IMR-90 (cell line): ENCODE measurements around the gene ADAMTSL5. TPM values are rescaled to one million over a fixed set of nuclear protein-coding genes. Genes with fewer than 3 reads are reported as not detected.

Experiments
- ATAC-seq: fragments of 200-7000 bp; cut with Tn5 transposase; 2 replicates; pipeline ENCODE4 v1.9.1; 2020; ENCODE audit warnings: low read depth, mild to moderate bottlenecking, moderate library complexity
- BruUV-seq: library from RNA; stranded (reverse); fragments of 400-500 nt; replicated peaks from 2 replicates; lab custom pipeline; 2021; lab: Mats Ljungman, UMichigan
- CTCF ChIA-PET: fragments of 300-600 bp; formaldehyde crosslinking; extraction: SDS; loops from one replicate; lab custom pipeline; 2021; ENCODE audit warnings: antibody characterized with exemption; lab: Yijun Ruan, JAX
- POLR2A ChIA-PET: fragments of 300-600 bp; sonication (Branson Sonifier 250); formaldehyde crosslinking; loops from one replicate; lab custom pipeline; 2022; ENCODE audit warnings: antibody characterized with exemption; ENCODE audit not compliant: unreplicated experiment; lab: Charles Lee
- DNase-seq: peaks from one replicate; pipeline ENCODE4 v3.0.0; 2013
- H2AFZ ChIP-seq: replicated peaks from 2 replicates; pipeline ENCODE3; 2013; ENCODE audit warnings: low read length, mild to moderate bottlenecking; ENCODE audit not compliant: poor library complexity
- H2AK5ac ChIP-seq: 2 replicates; pipeline ENCODE4 v1.6.1; 2013; ENCODE audit warnings: low read depth, low read length, inconsistent platforms
- H2AK9ac ChIP-seq: replicated peaks from 2 replicates; pipeline ENCODE3; 2013; ENCODE audit warnings: mild to moderate bottlenecking, low read depth, low read length, moderate library complexity; ENCODE audit not compliant: poor library complexity
- H2BK120ac ChIP-seq: 2 replicates; pipeline ENCODE4 v1.6.1; 2013; ENCODE audit warnings: low read depth, low read length, inconsistent platforms
- H2BK15ac ChIP-seq: 3 replicates; pipeline ENCODE4 v1.6.1; 2013; ENCODE audit warnings: low read depth, low read length, inconsistent platforms
- H2BK20ac ChIP-seq: 2 replicates; pipeline ENCODE4 v1.6.1; 2013; ENCODE audit warnings: low read depth, mild to moderate bottlenecking, inconsistent platforms, low read length, moderate library complexity
- H2BK5ac ChIP-seq: 2 replicates; pipeline ENCODE4 v1.6.1; 2013; ENCODE audit warnings: mild to moderate bottlenecking, low read depth, low read length, inconsistent platforms; ENCODE audit not compliant: poor library complexity, severe bottlenecking
- H3K14ac ChIP-seq: replicated peaks from 2 replicates; pipeline ENCODE4 v1.6.1; 2013; ENCODE audit warnings: low read depth, low read length, inconsistent platforms
- H3K18ac ChIP-seq: 2 replicates; pipeline ENCODE4 v1.6.1; 2013; ENCODE audit warnings: low read depth, low read length, control low read depth
- H3K23ac ChIP-seq: 2 replicates; pipeline ENCODE4 v1.6.1; 2013; ENCODE audit warnings: low read depth, low read length, inconsistent platforms
- H3K27ac ChIP-seq: 2 replicates; pipeline ENCODE4 v1.5.1; 2013; ENCODE audit warnings: mild to moderate bottlenecking, control low read depth, low read length; ENCODE audit not compliant: insufficient read depth
- H3K27me3 ChIP-seq: 2 replicates; pipeline ENCODE4 v1.6.1; 2013; ENCODE audit warnings: low read length; ENCODE audit not compliant: control insufficient read depth, insufficient read depth
- H3K36me3 ChIP-seq: 2 replicates; pipeline ENCODE4 v1.6.1; 2013; ENCODE audit warnings: low read length, mixed read lengths; ENCODE audit not compliant: control insufficient read depth, insufficient read depth
- H3K4ac ChIP-seq: 2 replicates; pipeline ENCODE4 v1.6.1; 2013; ENCODE audit warnings: low read depth, low read length, inconsistent platforms
- H3K4me1 ChIP-seq: 2 replicates; pipeline ENCODE4 v1.6.1; 2013; ENCODE audit warnings: low read length, mixed read lengths; ENCODE audit not compliant: control insufficient read depth, insufficient read depth
- H3K4me2 ChIP-seq: 2 replicates; pipeline ENCODE4 v1.6.1; 2013; ENCODE audit warnings: low read depth, mild to moderate bottlenecking, control low read depth, low read length, moderate library complexity
- H3K4me3 ChIP-seq: 2 replicates; pipeline ENCODE4 v1.5.1; 2013; ENCODE audit warnings: low read depth, mild to moderate bottlenecking, control low read depth, low read length, moderate library complexity; ENCODE audit not compliant: insufficient read depth
- H3K56ac ChIP-seq: 2 replicates; pipeline ENCODE4 v1.6.1; 2013; ENCODE audit warnings: low read length, inconsistent platforms; ENCODE audit not compliant: insufficient read depth; ENCODE audit errors: extremely low read depth
- H3K79me1 ChIP-seq, 2 experiments: 2 replicates each; pipeline ENCODE4 v1.6.1; 2013; ENCODE audit warnings: low read length in 2 of 2, inconsistent platforms in 1 of 2, low read depth in 1 of 2
- H3K9ac ChIP-seq: 2 replicates; pipeline ENCODE4 v1.6.1; 2013; ENCODE audit warnings: low read depth, low read length, control low read depth
- H3K9me1 ChIP-seq: 2 replicates; pipeline ENCODE4 v1.6.1; 2013; ENCODE audit warnings: low read length, inconsistent platforms; ENCODE audit not compliant: insufficient read depth
- H3K9me3 ChIP-seq: 2 replicates; pipeline ENCODE4 v1.6.1; 2013; ENCODE audit warnings: low read length; ENCODE audit not compliant: control insufficient read depth, insufficient read depth
- H4K20me1 ChIP-seq: 2 replicates; pipeline ENCODE4 v1.6.1; 2013; ENCODE audit warnings: low read length, inconsistent platforms; ENCODE audit not compliant: insufficient read depth
- H4K5ac ChIP-seq: 2 replicates; pipeline ENCODE4 v1.6.1; 2013; ENCODE audit warnings: mild to moderate bottlenecking, low read depth, low read length, control low read depth
- H4K8ac ChIP-seq, 2 experiments: 2 replicates each; pipeline ENCODE4 v1.6.1; 2013; ENCODE audit warnings: low read depth in 2 of 2, low read length in 2 of 2, control low read depth in 1 of 2, inconsistent platforms in 1 of 2
- H4K91ac ChIP-seq: 2 replicates; pipeline ENCODE4 v1.6.1; 2013; ENCODE audit warnings: low read depth, low read length, inconsistent platforms; ENCODE audit not compliant: insufficient read depth
- BHLHE40 ChIP-seq: fragments of 150-350 bp; IDR thresholded peaks from 2 replicates; pipeline ENCODE4 v1.6.1; 2016; ENCODE audit warnings: mild to moderate bottlenecking, low read depth, low read length
- CEBPB ChIP-seq: IDR thresholded peaks from 2 replicates; pipeline ENCODE4 v1.6.1; 2012; ENCODE audit warnings: low read depth, low read length, improper control_type of control experiment
- CHD1 ChIP-seq: IDR thresholded peaks from 2 replicates; pipeline ENCODE4 v1.6.1; 2012; ENCODE audit warnings: low read depth, low read length, improper control_type of control experiment
- MAFK ChIP-seq: IDR thresholded peaks from 2 replicates; pipeline ENCODE4 v1.6.1; 2012; ENCODE audit warnings: low read depth, low read length, improper control_type of control experiment
- MAZ ChIP-seq: IDR thresholded peaks from 2 replicates; pipeline ENCODE4 v1.6.1; 2012; ENCODE audit warnings: low read depth, mild to moderate bottlenecking, low read length, improper control_type of control experiment, moderate library complexity, borderline replicate concordance
- MXI1 ChIP-seq: IDR thresholded peaks from 2 replicates; pipeline ENCODE4 v1.6.1; 2012; ENCODE audit warnings: low read depth, mild to moderate bottlenecking, low read length, moderate library complexity, borderline replicate concordance
- NFE2L2 ChIP-seq: fragments of 150-350 bp; IDR thresholded peaks from 2 replicates; pipeline ENCODE4 v1.6.1; 2016; ENCODE audit warnings: low read depth, mild to moderate bottlenecking, low read length
- POLR2A ChIP-seq: IDR thresholded peaks from 2 replicates; pipeline ENCODE4 v1.6.1; 2012; ENCODE audit warnings: mild to moderate bottlenecking, low read depth, low read length
- RAD21 ChIP-seq: IDR thresholded peaks from 2 replicates; pipeline ENCODE4 v1.6.1; 2012; ENCODE audit warnings: low read length, improper control_type of control experiment
- RCOR1 ChIP-seq: IDR thresholded peaks from 2 replicates; pipeline ENCODE4 v1.6.1; 2012; ENCODE audit warnings: mild to moderate bottlenecking, low read length, improper control_type of control experiment; ENCODE audit not compliant: insufficient replicate concordance
- SMC3 ChIP-seq: fragments of 150-350 bp; IDR thresholded peaks from 2 replicates; pipeline ENCODE4 v1.6.1; 2016; ENCODE audit warnings: low read depth, mild to moderate bottlenecking, antibody characterized with exemption, low read length, moderate library complexity
- WGBS, 2 experiments: methylation state at CpG; one replicate each; pipeline versions ENCODE4 v1.1.5 to v1.1.7; 2013; ENCODE audit warnings: missing lambda C conversion rate in 2 of 2; ENCODE audit not compliant: insufficient read length in 1 of 2; ENCODE audit errors: extremely low coverage in 2 of 2; 5-methylcytosine and 5-hydroxymethylcytosine counted together
- dilution Hi-C: fragments of 300-500 bp; cut with HindIII; formaldehyde crosslinking; loops from one replicate; pipeline ENCODE4 v1.14.3; 2018; ENCODE audit warnings: low sequenced_read_pairs; ENCODE audit not compliant: unreplicated experiment
- in situ Hi-C: fragments of 300-500 bp; cut with MboI; formaldehyde crosslinking; loops from 3 replicates; pipeline ENCODE4 v1.14.3; 2019; ENCODE audit warnings: low sequenced_read_pairs, inconsistent platforms, mixed read lengths
- intact Hi-C: fragments of 100-400 bp; cut with micrococcal nuclease; formaldehyde crosslinking; loops from 2 replicates; pipeline ENCODE4 v1.10.0; 2022
- polyA plus RNA-seq, 3 experiments: library from polyadenylated mRNA; depleted of rRNA; stranded (reverse); fragments of >200 nt; gene quantifications; 2 replicates each; pipeline ENCODE4 v1.2.3, GENCODE V29; 2012; ENCODE audit warnings: low replicate concordance in 1 of 3
- total RNA-seq: library from RNA; depleted of rRNA; stranded (reverse); fragments of >200 nt; gene quantifications from 2 replicates; pipeline ENCODE4 v1.2.3, GENCODE V29; 2012
- TF ChIP-seq, protein P1 (sequence below): fragments of 150-350 bp; IDR thresholded peaks from 2 replicates; pipeline ENCODE4 v1.6.1; 2017; ENCODE audit warnings: mild to moderate bottlenecking, antibody characterized with exemption, low read length, low read depth
- TF ChIP-seq, protein P2 (sequence below): fragments of 150-350 bp; IDR thresholded peaks from 2 replicates; pipeline ENCODE4 v1.6.1; 2016; ENCODE audit warnings: low read depth, mild to moderate bottlenecking, low read length, moderate library complexity, borderline replicate concordance
- TF ChIP-seq, protein P3 (sequence below): conservative IDR thresholded peaks from 2 replicates; pipeline ENCODE4 v1.5.1; 2012; ENCODE audit warnings: mild to moderate bottlenecking, low read depth, low read length, improper control_type of control experiment

The ADAMTSL5 gene
- total and polyA plus RNA-seq, 2 of the 4 experiments (the other 2 are of a cell fraction) = 0.90 to 10.8 TPM

DNA sequence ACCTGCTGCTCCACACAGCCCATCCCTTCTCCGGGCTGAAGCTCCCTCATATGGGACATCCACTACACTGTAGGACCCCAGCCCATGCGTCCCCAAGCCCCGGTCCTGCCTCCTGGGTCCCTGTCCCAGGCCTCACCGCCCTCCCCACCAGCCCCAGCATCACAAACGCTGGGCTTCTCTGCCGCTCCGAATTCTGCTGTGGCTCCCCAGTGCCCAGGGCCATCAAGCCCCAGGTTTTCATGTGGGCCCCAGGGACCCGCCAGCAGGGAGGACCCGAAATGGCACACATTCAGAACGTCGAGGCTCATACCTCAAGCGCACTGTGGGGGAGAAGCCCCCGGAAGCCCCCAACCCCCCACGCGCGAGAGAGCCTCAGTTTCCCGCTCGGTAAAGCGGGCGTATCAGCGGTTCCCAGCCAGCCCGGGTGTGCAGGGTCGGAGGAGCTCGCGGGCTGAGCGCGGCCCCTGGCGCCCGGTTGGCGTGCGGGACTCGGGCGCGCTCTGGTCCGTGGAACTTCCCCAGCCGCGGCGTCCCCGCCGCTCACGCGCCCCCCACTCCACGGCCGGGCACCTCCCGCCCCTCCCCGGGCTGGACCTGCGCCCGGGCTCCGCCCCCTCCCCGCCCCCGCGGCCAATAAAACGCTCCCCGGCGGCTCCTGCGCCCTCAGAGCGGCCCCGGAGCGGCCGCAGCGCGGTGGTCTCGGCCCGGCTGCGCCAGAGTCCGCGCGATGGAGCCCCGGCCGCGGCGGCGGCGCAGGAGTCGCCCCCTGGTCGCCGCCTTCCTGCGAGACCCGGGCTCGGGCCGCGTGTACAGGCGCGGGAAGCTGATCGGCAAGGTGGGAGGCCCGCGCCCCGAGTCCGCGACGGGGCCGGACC is 10.8 kb upstream of the ADAMTSL5 start, which contains the start of gene PLK5:
PLK5 (plus strand) TSS at position 666 of the 875 bp plus-strand sequence. CDS start 2,920 bp downstream, outside the sequence.
- Histone ChIP-seq H3K27ac (no peak within 1 kb of the TSS), H3K4ac (no peak within 1 kb of the TSS), H4K20me1 (peaks cover 7% of the 10 kb centered on the region; the same call in 1 of the 2 replicates), H2BK5ac (no peak within 1 kb of the TSS), H3K9ac (no peak within 1 kb of the TSS), H3K18ac (no peak within 1 kb of the TSS), H2AK5ac (no peak within 1 kb of the TSS), H3K4me2 (no peak within 1 kb of the TSS), H3K36me3 (no peaks in the 10 kb centered on the region), H3K14ac (no peak within 1 kb of the TSS), H4K8ac (no peak within 1 kb of the TSS), H2BK20ac (no peak within 1 kb of the TSS), H4K91ac (no peak within 1 kb of the TSS), H3K27me3 (peaks cover 34% of the 10 kb centered on the region), H3K79me1 (no peaks in the 10 kb centered on the region), H2BK15ac (no peak within 1 kb of the TSS), H3K4me1 (no peaks in the 10 kb centered on the region; the same call in 1 of the 2 replicates), H4K5ac (no peak within 1 kb of the TSS), H3K9me3 (no peaks in the 10 kb centered on the region), H3K56ac (no peak within 1 kb of the TSS), H2BK120ac (no peak within 1 kb of the TSS), H2AK9ac (peak within 1 kb of the TSS; percentile 42), H3K9me1 (peaks cover 4% of the 10 kb centered on the region; the same call in 1 of the 2 replicates), H2AFZ (peak within 1 kb of the TSS; percentile 58), H3K4me3 (no peak within 1 kb of the TSS), H3K23ac (peak within 1 kb of the TSS; percentile 22)
- peak; percentile 36; the same call in 1 of the 2 replicates for ATAC-seq
- ChIA-PET POLR2A (no interaction called here), CTCF (interaction anchor here (0.6 kb wide), 1 partner anchor 52 kb away, joined by 3 read pairs; no protein-coding TSS in a partner anchor)
- intact Hi-C loops (no loop called here), dilution Hi-C loops (no loop called here), in situ Hi-C loops (no loop called here)
- no TSS peak for BruUV-seq
- WGBS, 2 experiments = 18% methylated on average over 17 of the region's 92 CpGs; no CpG with 5 or more reads in 1 of the 2 experiments
- DNase-seq = no peak
- no peak for TF ChIP-seq CEBPB
- no peak for TF ChIP-seq NFE2L2
- TF ChIP-seq RCOR1 = no peak
- no peak for TF ChIP-seq POLR2A
- no peak for TF ChIP-seq MXI1
- no peak for TF ChIP-seq MAZ
- no peak for TF ChIP-seq SMC3
- TF ChIP-seq MAFK = no peak
- TF ChIP-seq, protein P1, sequence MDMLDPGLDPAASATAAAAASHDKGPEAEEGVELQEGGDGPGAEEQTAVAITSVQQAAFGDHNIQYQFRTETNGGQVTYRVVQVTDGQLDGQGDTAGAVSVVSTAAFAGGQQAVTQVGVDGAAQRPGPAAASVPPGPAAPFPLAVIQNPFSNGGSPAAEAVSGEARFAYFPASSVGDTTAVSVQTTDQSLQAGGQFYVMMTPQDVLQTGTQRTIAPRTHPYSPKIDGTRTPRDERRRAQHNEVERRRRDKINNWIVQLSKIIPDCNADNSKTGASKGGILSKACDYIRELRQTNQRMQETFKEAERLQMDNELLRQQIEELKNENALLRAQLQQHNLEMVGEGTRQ = no peak
- TF ChIP-seq, protein P2, sequence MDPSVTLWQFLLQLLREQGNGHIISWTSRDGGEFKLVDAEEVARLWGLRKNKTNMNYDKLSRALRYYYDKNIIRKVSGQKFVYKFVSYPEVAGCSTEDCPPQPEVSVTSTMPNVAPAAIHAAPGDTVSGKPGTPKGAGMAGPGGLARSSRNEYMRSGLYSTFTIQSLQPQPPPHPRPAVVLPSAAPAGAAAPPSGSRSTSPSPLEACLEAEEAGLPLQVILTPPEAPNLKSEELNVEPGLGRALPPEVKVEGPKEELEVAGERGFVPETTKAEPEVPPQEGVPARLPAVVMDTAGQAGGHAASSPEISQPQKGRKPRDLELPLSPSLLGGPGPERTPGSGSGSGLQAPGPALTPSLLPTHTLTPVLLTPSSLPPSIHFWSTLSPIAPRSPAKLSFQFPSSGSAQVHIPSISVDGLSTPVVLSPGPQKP = no peak
- TF ChIP-seq RAD21 = no peak
- TF ChIP-seq, protein P3, sequence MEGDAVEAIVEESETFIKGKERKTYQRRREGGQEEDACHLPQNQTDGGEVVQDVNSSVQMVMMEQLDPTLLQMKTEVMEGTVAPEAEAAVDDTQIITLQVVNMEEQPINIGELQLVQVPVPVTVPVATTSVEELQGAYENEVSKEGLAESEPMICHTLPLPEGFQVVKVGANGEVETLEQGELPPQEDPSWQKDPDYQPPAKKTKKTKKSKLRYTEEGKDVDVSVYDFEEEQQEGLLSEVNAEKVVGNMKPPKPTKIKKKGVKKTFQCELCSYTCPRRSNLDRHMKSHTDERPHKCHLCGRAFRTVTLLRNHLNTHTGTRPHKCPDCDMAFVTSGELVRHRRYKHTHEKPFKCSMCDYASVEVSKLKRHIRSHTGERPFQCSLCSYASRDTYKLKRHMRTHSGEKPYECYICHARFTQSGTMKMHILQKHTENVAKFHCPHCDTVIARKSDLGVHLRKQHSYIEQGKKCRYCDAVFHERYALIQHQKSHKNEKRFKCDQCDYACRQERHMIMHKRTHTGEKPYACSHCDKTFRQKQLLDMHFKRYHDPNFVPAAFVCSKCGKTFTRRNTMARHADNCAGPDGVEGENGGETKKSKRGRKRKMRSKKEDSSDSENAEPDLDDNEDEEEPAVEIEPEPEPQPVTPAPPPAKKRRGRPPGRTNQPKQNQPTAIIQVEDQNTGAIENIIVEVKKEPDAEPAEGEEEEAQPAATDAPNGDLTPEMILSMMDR = no peak
- TF ChIP-seq CHD1 = no peak
- no peak for TF ChIP-seq BHLHE40
